ENCODE measurements around the gene IFT20. TPM values are rescaled to one million over a fixed set of nuclear protein-coding genes. Genes with fewer than 3 reads are reported as not detected.

Gene IFT20
- total and polyA plus RNA-seq, 2 of the 13 experiments (the other 11 are each of a cell fraction or from before 2014, with no cell fraction given): 28.0 to 37.8 TPM

GRCh38 chr17:28370035-28370743 lies 34.9 kb upstream of the IFT20 start, which contains the start of gene VTN (continued):
- TF ChIP-seq STAG1 (CRISPR knock-in tag; IDR thresholded peaks at IDR 0.05) (peak; percentile 40; the same call in 1 of the 2 replicates), YEATS2 (CRISPR knock-in tag; IDR thresholded peaks at IDR 0.05; ENCODE audit: borderline replicate concordance) (peak; percentile 38; the same call in 1 of the 2 replicates), MAFG (CRISPR knock-in tag; IDR thresholded peaks at IDR 0.05) (no peak), SATB2 (CRISPR knock-in tag; IDR thresholded peaks at IDR 0.05) (0 out of 2 replicates have a peak, but pooled peaks have one; percentile 78), SNAI1 (CRISPR knock-in tag; IDR thresholded peaks at IDR 0.05; ENCODE audit: borderline replicate concordance) (no peak), ZNF558 (CRISPR knock-in tag; IDR thresholded peaks at IDR 0.05; ENCODE audit: borderline replicate concordance) (0 out of 2 replicates have a peak, but pooled peaks have one; percentile 22), PHF8 (CRISPR knock-in tag; IDR thresholded peaks at IDR 0.05) (no peak; the same call in none of the 2 replicates), ZNF343 (CRISPR knock-in tag; IDR thresholded peaks at IDR 0.05) (0 out of 2 replicates have a peak, but pooled peaks have one; percentile 58), ZNF276 (CRISPR knock-in tag; IDR thresholded peaks at IDR 0.05; ENCODE audit: low read depth) (no peak), ZNF512B (CRISPR knock-in tag; IDR thresholded peaks at IDR 0.05; ENCODE audit: borderline replicate concordance) (peak; percentile 61), ZNF782 (CRISPR knock-in tag; IDR thresholded peaks at IDR 0.05; ENCODE audit: borderline replicate concordance) (peak; percentile 87; the same call in 1 of the 2 replicates), ZNF44 (CRISPR knock-in tag; IDR thresholded peaks at IDR 0.05) (no peak), MAX (IDR thresholded peaks at IDR 0.05) (peak; percentile 22), TEAD3 (CRISPR knock-in tag; optimal IDR thresholded peaks at IDR 0.05; ENCODE audit: borderline replicate concordance) (peak; percentile 98), ZNF362 (CRISPR knock-in tag; IDR thresholded peaks at IDR 0.05; ENCODE audit: borderline replicate concordance) (no peak; the same call in 1 of the 2 replicates), HOXD1 (CRISPR knock-in tag; IDR thresholded peaks at IDR 0.05) (peak; percentile 93), ZNF740 (CRISPR knock-in tag; IDR thresholded peaks at IDR 0.05) (peak; percentile 29; the same call in 1 of the 2 replicates), IRF2 (CRISPR knock-in tag; IDR thresholded peaks at IDR 0.05) (peak; percentile 83), ZNF766 (CRISPR knock-in tag; IDR thresholded peaks at IDR 0.05; ENCODE audit: borderline replicate concordance) (0 out of 2 replicates have a peak, but pooled peaks have one; percentile 45), ZNF781 (CRISPR knock-in tag; IDR thresholded peaks at IDR 0.05; ENCODE audit: borderline replicate concordance, not compliant biosample characterization) (peak; percentile 53), TCF7 (IDR thresholded peaks at IDR 0.05; ENCODE audit: low read depth) (peak; percentile 75), ZNF124 (CRISPR knock-in tag; IDR thresholded peaks at IDR 0.05) (peak; percentile 49; the same call in 1 of the 2 replicates), RBM39 (IDR thresholded peaks at IDR 0.05; ENCODE audit: low read depth, low read length, poor library complexity, severe bottlenecking) (no peak)

Measured in HepG2 (cell line).